ENCODE results near the gene P2RX5. TPM values are rescaled to one million over a fixed set of nuclear protein-coding genes. Genes with fewer than 3 reads are reported as not detected.

Gene P2RX5
- 1 to 10 TPM in 1 of 4 donors, under 1 TPM in 1, not detected in 2; 0.96 to 2.0 TPM for total RNA-seq

- ATAC-seq = peak; percentile 31
- 0% methylated on average over 3 of the region's 65 CpGs; no CpG with 5 or more reads in 1 of the 2 donors for WGBS, 2 donors (ENCODE audit: low coverage in 1 of 2)
- Histone ChIP-seq H3K9me3 (peaks cover 0 to 13% (median 0%) of the 10 kb centered on the region in 3 donors), H3K27me3 (peaks cover 76% of the 10 kb centered on the region), H3K27ac (no peak within 1 kb of the TSS), H3K4me1 (peaks cover 0 to 24% (median 9%) of the 10 kb centered on the region in 3 donors), H3K36me3 (no peaks in the 10 kb centered on the region), H3K4me3 (peak within 1 kb of the TSS in 1 of 2 donors; percentile 48)
- TF ChIP-seq POLR2A (IDR thresholded peaks at IDR 0.05) = no peak
Observed at GRCh38 chr17:3695723-3696411, at the start of gene P2RX5. Gene P2RX5, minus strand, starts transcription at chr17:3696155. Its CDS starts 150 bp downstream, at chr17:3696005.

- 74 to 77% methylated on average over 9 to 10 of the region's 10 CpGs for WGBS, 2 donors (ENCODE audit: low coverage in 1 of 2)
- ATAC-seq = no peak
Observed at GRCh38 chr17:3745071-3745470, 49.1 kb upstream of the P2RX5 start.

DNA sequence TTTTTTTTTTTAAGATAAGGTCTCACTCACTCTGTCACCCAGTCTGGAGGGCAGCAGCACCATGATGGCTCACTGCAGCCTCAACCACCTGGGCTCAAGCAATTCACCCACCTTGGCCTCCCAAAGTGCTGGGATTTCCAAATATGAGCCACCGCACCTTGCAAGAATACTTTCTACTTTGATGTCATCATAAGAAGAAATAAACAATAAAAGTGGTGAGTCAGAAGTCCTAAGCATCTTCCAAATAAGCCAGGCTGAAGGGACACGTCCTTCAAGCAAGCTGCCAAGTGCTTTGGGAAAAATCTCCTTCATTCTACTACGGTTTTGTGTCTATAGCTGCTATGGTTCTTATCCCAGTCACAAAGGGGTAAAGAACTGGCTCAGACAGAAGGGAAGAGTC is 48.1 kb upstream of the P2RX5 start:
- no peaks in the 10 kb centered on the region for H3K9me3 ChIP-seq
- no peak for ATAC-seq
- no peak for TF ChIP-seq POLR2A (IDR thresholded peaks at IDR 0.05)
- TF ChIP-seq EP300 (IDR thresholded peaks at IDR 0.05) = no peak
- TF ChIP-seq POLR2AphosphoS5 (IDR thresholded peaks at IDR 0.05) = no peak
- no peak for TF ChIP-seq CTCF (IDR thresholded peaks at IDR 0.05)
- H3K27ac ChIP-seq = no peak overlapping the region
- H3K36me3 ChIP-seq = no peaks in the 10 kb centered on the region
- peaks cover 0 to 2% (median 0%) of the 10 kb centered on the region in 3 donors for H3K4me1 ChIP-seq
- peaks cover 4% of the 10 kb centered on the region for H3K27me3 ChIP-seq
- no peak overlapping the region for H3K4me3 ChIP-seq
- WGBS, 2 donors (ENCODE audit: low coverage in 1 of 2) = 37 to 44% methylated on average over 2 to 3 of the region's 3 CpGs

More at GRCh38 chr17:3745071-3745470, 49.1 kb upstream of the P2RX5 start:
- TF ChIP-seq CTCF (IDR thresholded peaks at IDR 0.05) = no peak
- TF ChIP-seq POLR2AphosphoS5 (IDR thresholded peaks at IDR 0.05) = no peak
- no peak for TF ChIP-seq EP300 (IDR thresholded peaks at IDR 0.05)
- no peak for TF ChIP-seq POLR2A (IDR thresholded peaks at IDR 0.05)
- H3K27ac ChIP-seq = no peak overlapping the region
- no peak overlapping the region for H3K4me3 ChIP-seq
- H3K27me3 ChIP-seq = peaks cover 6% of the 10 kb centered on the region
- H3K9me3 ChIP-seq = no peaks in the 10 kb centered on the region
- H3K4me1 ChIP-seq = no peaks in the 10 kb centered on the region
- no peaks in the 10 kb centered on the region for H3K36me3 ChIP-seq

DNA sequence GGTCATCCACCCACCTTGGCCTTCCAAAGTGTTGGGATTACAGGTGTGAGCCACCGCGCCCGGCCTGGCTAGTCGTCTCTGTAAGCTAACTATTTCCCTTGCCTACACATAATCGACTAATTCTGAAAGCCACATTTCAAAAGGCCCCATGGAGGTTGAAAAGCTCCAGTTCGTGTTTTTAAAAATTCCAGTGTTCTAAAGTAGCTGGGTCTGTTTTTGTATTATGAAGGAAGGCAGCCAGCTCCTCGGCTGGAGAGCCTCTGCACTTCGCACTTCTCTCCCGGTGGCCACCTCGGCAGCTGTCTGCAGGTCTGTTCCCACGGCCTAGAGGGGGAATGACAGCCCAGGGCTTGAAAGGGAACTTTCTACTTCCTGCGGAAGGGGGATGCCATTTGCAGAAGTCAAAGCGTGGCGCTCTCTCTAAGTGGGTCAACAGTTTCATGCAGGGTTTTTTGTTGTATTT is 44.7 kb upstream of the P2RX5 start:
- H3K4me3 ChIP-seq = no peak overlapping the region
- H3K27me3 ChIP-seq = no peaks in the 10 kb centered on the region
- no peaks in the 10 kb centered on the region for H3K9me3 ChIP-seq
- TF ChIP-seq POLR2A (IDR thresholded peaks at IDR 0.05) (no peak), CTCF (IDR thresholded peaks at IDR 0.05) (no peak), POLR2AphosphoS5 (IDR thresholded peaks at IDR 0.05) (no peak), EP300 (IDR thresholded peaks at IDR 0.05) (no peak)
- ATAC-seq = no peak
- 62 to 86% methylated on average over 1 to 11 of the region's 14 CpGs for WGBS, 2 donors (ENCODE audit: low coverage in 1 of 2)
- H3K36me3 ChIP-seq = no peaks in the 10 kb centered on the region
- no peak overlapping the region for H3K27ac ChIP-seq
- peaks cover 6 to 21% (median 12%) of the 10 kb centered on the region in 3 donors for H3K4me1 ChIP-seq

- Histone ChIP-seq H3K4me1 (peaks cover 6 to 21% (median 12%) of the 10 kb centered on the region in 3 donors), H3K4me3 (no peak overlapping the region), H3K36me3 (no peaks in the 10 kb centered on the region), H3K9me3 (no peaks in the 10 kb centered on the region), H3K27ac (no peak overlapping the region), H3K27me3 (no peaks in the 10 kb centered on the region)
- 85 to 87% methylated on average over 11 to 12 of the region's 16 CpGs for WGBS, 2 donors (ENCODE audit: low coverage in 1 of 2)
- ATAC-seq = no peak
- TF ChIP-seq CTCF (IDR thresholded peaks at IDR 0.05) = no peak
- no peak for TF ChIP-seq POLR2A (IDR thresholded peaks at IDR 0.05)
- TF ChIP-seq EP300 (IDR thresholded peaks at IDR 0.05) = no peak
- no peak for TF ChIP-seq POLR2AphosphoS5 (IDR thresholded peaks at IDR 0.05)
Observed at GRCh38 chr17:3739422-3740124, 43.6 kb upstream of the P2RX5 start.

Data from gastroesophageal sphincter (tissue), 4 donors.